22Rv1 (cell line): ENCODE data around the gene SNX8.

ENCODE experiments used
- ZFX ChIP-seq: fragments of 450-650 bp; IDR thresholded peaks from 2 replicates; pipeline ENCODE4 v1.6.1; 2017; ENCODE audit warnings: antibody characterized with exemption, borderline replicate concordance
- TF ChIP-seq, protein P1 (sequence below): fragments of 450-650 bp; IDR thresholded peaks from 2 replicates; pipeline ENCODE4 v1.5.1; 2017; ENCODE audit warnings: mild to moderate bottlenecking

DNA sequence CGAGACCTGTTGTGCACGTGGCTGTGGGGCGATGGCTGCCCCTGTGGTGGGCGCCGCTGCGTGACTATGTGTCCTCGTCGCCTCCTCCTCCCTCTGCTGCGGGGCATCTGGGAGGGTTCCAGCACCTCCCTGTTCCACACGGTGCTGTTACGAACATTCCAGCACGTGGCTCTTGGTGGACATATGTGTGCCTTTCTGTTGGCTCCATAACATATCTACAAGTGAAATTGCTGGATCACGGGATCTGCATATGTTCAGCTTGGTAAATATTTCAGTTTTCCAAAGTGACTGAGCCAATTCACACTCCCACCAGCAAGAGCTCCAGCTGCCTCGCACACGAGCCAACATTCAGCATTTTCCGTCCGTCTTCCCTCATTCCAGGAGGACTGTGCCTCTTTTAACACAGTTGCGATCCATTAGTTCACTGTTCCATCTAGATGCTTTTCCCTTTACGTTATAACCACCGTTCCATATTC, 25.1 kb downstream of the SNX8 start:
- TF ChIP-seq, protein P1, sequence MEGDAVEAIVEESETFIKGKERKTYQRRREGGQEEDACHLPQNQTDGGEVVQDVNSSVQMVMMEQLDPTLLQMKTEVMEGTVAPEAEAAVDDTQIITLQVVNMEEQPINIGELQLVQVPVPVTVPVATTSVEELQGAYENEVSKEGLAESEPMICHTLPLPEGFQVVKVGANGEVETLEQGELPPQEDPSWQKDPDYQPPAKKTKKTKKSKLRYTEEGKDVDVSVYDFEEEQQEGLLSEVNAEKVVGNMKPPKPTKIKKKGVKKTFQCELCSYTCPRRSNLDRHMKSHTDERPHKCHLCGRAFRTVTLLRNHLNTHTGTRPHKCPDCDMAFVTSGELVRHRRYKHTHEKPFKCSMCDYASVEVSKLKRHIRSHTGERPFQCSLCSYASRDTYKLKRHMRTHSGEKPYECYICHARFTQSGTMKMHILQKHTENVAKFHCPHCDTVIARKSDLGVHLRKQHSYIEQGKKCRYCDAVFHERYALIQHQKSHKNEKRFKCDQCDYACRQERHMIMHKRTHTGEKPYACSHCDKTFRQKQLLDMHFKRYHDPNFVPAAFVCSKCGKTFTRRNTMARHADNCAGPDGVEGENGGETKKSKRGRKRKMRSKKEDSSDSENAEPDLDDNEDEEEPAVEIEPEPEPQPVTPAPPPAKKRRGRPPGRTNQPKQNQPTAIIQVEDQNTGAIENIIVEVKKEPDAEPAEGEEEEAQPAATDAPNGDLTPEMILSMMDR = no peak
- TF ChIP-seq ZFX = no peak
